NCI-H748 (cell line): ENCODE data around the gene ETV3.
"Not testable (repeated sequence)": the region's sequence is repeated elsewhere in the genome, so short reads cannot be mapped to it uniquely, and the experiment has no call there.

Source experiments
- DNase-seq: peaks from one replicate; lab custom pipeline; 2025; ENCODE audit not compliant: unreplicated experiment; lab: John Stamatoyannopoulos, UW

Gene ETV3

GRCh38 chr1:157113631-157114030, 24.6 kb downstream of the ETV3 start:
- DNase-seq, result no peak

GRCh38 chr1:157113106-157113505, 25.1 kb downstream of the ETV3 start:
- DNase-seq, result no peak

- no peak for DNase-seq
These were observed 25.9 kb downstream of the ETV3 start for GRCh38 chr1:157112186-157112867.

- DNase-seq, result no peak
These were observed 26.6 kb downstream of the ETV3 start for GRCh38 chr1:157111396-157112165.

GRCh38 chr1:157110686-157111085, 27.5 kb downstream of the ETV3 start:
- no peak for DNase-seq

GRCh38 chr1:157110003-157110402, 28.2 kb downstream of the ETV3 start:
- DNase-seq, result no peak

GRCh38 chr1:157108448-157108847, 29.7 kb downstream of the ETV3 start:
- no peak for DNase-seq

GRCh38 chr1:157107702-157108101, 30.5 kb downstream of the ETV3 start:
- DNase-seq, result no peak

- no peak for DNase-seq
These were observed 31.4 kb downstream of the ETV3 start for GRCh38 chr1:157106813-157107189.

GRCh38 chr1:157105988-157106812, 32.0 kb downstream of the ETV3 start:
- DNase-seq, result no peak

- DNase-seq, result no peak
These were observed 32.8 kb downstream of the ETV3 start for GRCh38 chr1:157105298-157105987.

- no peak for DNase-seq
These were observed 33.4 kb downstream of the ETV3 start for GRCh38 chr1:157104598-157105293.

- no peak for DNase-seq
These were observed 34.9 kb downstream of the ETV3 start for GRCh38 chr1:157103268-157103667.

GRCh38 chr1:157101149-157101548, 37.0 kb downstream of the ETV3 start:
- DNase-seq, result no peak

- no peak for DNase-seq
These were observed 38.6 kb downstream of the ETV3 start, which contains the start of gene ETV3L for GRCh38 chr1:157099633-157100009. Gene ETV3L, minus strand, starts transcription at chr1:157099808. Its CDS starts 285 bp downstream, at chr1:157099523.

- DNase-seq, result not testable (repeated sequence)
These were observed 39.1 kb downstream of the ETV3 start for GRCh38 chr1:157098987-157099632.

GRCh38 chr1:157098519-157098918, 39.7 kb downstream of the ETV3 start:
- DNase-seq, result no peak

- DNase-seq, result no peak
These were observed 40.5 kb downstream of the ETV3 start for GRCh38 chr1:157097692-157098091.

GRCh38 chr1:157096881-157097280, 41.3 kb downstream of the ETV3 start:
- no peak for DNase-seq

- no peak for DNase-seq
These were observed 42.6 kb downstream of the ETV3 start for GRCh38 chr1:157095551-157095950.
